Measurements from ENCODE around the gene FAM120AOS. TPM values are rescaled to one million over a fixed set of nuclear protein-coding genes. Genes with fewer than 3 reads are reported as not detected.
"Not testable (repeated sequence)": the region's sequence is repeated elsewhere in the genome, so short reads cannot be mapped to it uniquely, and the experiment has no call there.

FAM120AOS gene
- total RNA-seq, 1 donor from 2014 or later, result 38.7 TPM

DNA sequence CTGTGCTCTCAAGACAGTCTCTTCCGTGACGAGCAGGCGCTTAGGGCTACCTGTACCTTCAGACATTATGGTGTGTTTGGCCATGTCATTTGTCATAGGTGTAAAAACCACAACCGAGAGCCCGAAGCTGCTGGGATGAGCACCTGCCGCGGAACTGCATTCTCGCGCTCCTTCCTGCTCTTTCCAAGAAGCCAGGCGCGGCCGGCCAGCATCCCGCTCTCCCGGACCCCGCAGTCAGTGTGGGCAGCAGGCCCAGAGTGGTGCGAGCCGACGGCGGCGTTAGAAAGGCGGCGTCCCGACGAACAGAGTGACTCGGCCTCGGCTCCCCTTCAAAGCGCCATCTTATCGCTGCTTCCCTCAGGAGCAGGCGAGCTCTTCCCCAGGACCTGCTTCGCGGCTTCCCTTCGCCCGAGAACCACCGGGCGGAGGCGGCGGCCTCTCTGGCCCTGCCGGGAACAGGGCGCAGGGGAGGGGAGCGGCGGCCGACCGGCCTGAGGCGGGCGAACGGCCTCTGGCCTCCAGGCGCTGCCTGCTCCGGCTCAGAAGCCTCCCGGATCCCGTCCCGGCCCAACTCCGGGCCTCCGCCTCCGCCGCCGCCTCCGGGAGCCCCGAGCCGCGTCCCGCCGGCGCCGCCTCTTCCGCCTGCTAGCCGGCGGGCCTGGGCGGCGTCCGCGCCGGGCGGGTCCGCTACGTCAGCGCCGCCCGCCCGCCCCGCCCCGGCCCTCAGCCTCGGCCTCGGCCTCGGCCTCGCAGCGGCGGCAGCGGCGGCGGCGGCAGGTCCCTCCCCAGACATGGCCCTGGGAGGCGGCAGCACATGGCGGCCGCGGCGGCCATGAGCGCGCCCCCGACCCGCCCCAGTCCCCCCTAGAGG is 2.2 kb downstream of the FAM120AOS start, which contains the start of gene FAM120A:
Gene FAM120A, plus strand, starts transcription at position 741 of the 871 bp plus-strand sequence. CDS start 231 bp downstream, outside the sequence.
- peaks cover 12% of the 10 kb centered on the region for H3K27me3 Mint-ChIP-seq (ENCODE audit: unreplicated experiment)
- peaks cover 17% of the 10 kb centered on the region for H3K36me3 Mint-ChIP-seq (ENCODE audit: low read depth, unreplicated experiment)
- peak within 1 kb of the TSS; percentile 96 for H3K4me3 Mint-ChIP-seq (ENCODE audit: unreplicated experiment)
- H3K4me1 Mint-ChIP-seq (ENCODE audit: unreplicated experiment), result peaks cover 24% of the 10 kb centered on the region
- no peaks in the 10 kb centered on the region for H3K9me3 Mint-ChIP-seq (ENCODE audit: unreplicated experiment)
- TF ChIP-seq, protein P1, sequence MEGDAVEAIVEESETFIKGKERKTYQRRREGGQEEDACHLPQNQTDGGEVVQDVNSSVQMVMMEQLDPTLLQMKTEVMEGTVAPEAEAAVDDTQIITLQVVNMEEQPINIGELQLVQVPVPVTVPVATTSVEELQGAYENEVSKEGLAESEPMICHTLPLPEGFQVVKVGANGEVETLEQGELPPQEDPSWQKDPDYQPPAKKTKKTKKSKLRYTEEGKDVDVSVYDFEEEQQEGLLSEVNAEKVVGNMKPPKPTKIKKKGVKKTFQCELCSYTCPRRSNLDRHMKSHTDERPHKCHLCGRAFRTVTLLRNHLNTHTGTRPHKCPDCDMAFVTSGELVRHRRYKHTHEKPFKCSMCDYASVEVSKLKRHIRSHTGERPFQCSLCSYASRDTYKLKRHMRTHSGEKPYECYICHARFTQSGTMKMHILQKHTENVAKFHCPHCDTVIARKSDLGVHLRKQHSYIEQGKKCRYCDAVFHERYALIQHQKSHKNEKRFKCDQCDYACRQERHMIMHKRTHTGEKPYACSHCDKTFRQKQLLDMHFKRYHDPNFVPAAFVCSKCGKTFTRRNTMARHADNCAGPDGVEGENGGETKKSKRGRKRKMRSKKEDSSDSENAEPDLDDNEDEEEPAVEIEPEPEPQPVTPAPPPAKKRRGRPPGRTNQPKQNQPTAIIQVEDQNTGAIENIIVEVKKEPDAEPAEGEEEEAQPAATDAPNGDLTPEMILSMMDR (IDR thresholded peaks at IDR 0.05; ENCODE audit: unreplicated experiment), result no peak
- peak within 1 kb of the TSS; percentile 92 for H3K27ac Mint-ChIP-seq (ENCODE audit: unreplicated experiment)
- peak; percentile 70 for DNase-seq (ENCODE audit: low spot score)

- TF ChIP-seq, protein P1 (IDR thresholded peaks at IDR 0.05; ENCODE audit: unreplicated experiment), result no peak
- Mint-ChIP-seq H3K4me3 (ENCODE audit: unreplicated experiment) (no peak overlapping the region), H3K27ac (ENCODE audit: unreplicated experiment) (no peak overlapping the region)
Measured at GRCh38 chr9:93447655-93448054, 5.7 kb downstream of the FAM120AOS start.

DNA sequence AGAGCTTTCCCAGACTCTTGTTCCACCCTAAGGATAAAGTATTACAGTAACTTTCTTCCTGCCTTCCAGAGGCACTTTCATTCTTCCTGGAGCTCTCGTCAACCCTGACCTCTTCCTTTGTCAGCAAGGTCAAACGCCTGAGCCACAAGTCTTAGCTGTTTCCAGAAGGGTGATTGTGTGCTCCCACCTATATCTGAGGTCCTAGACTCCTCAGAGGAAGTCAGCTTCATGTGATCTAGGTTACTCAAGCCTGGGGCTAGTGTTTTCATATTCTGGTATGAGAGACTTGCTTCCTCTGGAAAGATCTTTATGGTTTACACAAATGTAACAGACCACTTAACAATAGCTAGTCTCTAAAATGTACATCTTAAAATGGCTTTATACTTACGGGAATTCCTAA is 7.3 kb downstream of the FAM120AOS start:
- no peaks in the 10 kb centered on the region for H3K9me3 Mint-ChIP-seq (ENCODE audit: unreplicated experiment)
- peaks cover 1% of the 10 kb centered on the region for H3K27me3 Mint-ChIP-seq (ENCODE audit: unreplicated experiment)
- H3K27ac Mint-ChIP-seq (ENCODE audit: unreplicated experiment), result no peak overlapping the region
- TF ChIP-seq, protein P1 (IDR thresholded peaks at IDR 0.05; ENCODE audit: unreplicated experiment), result no peak
- peaks cover 19% of the 10 kb centered on the region for H3K4me1 Mint-ChIP-seq (ENCODE audit: unreplicated experiment)
- no peak for DNase-seq (ENCODE audit: low spot score)
- peaks cover 16% of the 10 kb centered on the region for H3K36me3 Mint-ChIP-seq (ENCODE audit: low read depth, unreplicated experiment)
- no peak overlapping the region for H3K4me3 Mint-ChIP-seq (ENCODE audit: unreplicated experiment)

More at GRCh38 chr9:93447655-93448054, 5.7 kb downstream of the FAM120AOS start:
- no peak for DNase-seq (ENCODE audit: low spot score)
- peaks cover 16% of the 10 kb centered on the region for H3K36me3 Mint-ChIP-seq (ENCODE audit: low read depth, unreplicated experiment)
- H3K27me3 Mint-ChIP-seq (ENCODE audit: unreplicated experiment), result peaks cover 4% of the 10 kb centered on the region
- H3K4me1 Mint-ChIP-seq (ENCODE audit: unreplicated experiment), result peaks cover 19% of the 10 kb centered on the region
- H3K9me3 Mint-ChIP-seq (ENCODE audit: unreplicated experiment), result no peaks in the 10 kb centered on the region

DNA sequence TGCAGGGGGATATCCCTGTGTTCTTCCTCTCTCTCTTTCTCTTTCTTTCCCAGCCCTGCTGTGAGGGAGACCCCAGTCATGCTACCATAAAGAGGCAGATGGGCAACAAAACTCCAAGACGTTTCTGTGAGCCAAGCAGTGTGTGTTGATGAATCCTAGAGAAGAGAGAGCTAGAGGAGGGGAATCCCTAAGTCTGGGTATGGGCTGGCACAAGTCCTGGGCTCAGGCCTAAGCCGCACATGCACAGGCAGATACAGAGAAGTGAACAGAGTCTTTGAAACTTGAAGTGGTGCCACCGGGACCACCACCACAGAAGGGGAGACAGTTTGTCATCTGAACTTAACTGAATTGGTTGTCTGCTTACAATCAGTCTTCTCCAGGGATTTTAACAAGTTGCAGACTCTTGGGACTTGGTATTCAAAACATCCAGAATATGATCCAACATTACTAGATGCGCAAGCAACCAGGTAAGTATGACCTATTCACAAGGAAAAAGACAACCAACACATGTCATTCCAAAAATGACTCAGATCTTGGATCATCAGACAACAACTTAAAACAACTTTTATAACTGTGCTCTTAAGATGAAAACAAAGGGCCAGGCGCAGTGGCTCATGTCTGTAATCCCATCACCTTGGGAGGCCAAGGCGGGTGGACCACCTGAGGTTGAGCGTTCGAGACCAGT is 12.3 kb downstream of the FAM120AOS start:
- Mint-ChIP-seq H3K4me1 (ENCODE audit: unreplicated experiment) (peaks cover 5% of the 10 kb centered on the region), H3K27ac (ENCODE audit: unreplicated experiment) (no peak overlapping the region), H3K9me3 (ENCODE audit: unreplicated experiment) (no peaks in the 10 kb centered on the region), H3K36me3 (ENCODE audit: low read depth, unreplicated experiment) (peaks cover under 1% of the 10 kb centered on the region), H3K27me3 (ENCODE audit: unreplicated experiment) (peaks cover 1% of the 10 kb centered on the region), H3K4me3 (ENCODE audit: unreplicated experiment) (no peak overlapping the region)
- TF ChIP-seq, protein P1 (IDR thresholded peaks at IDR 0.05; ENCODE audit: unreplicated experiment), result no peak
- DNase-seq (ENCODE audit: low spot score), result no peak

DNA sequence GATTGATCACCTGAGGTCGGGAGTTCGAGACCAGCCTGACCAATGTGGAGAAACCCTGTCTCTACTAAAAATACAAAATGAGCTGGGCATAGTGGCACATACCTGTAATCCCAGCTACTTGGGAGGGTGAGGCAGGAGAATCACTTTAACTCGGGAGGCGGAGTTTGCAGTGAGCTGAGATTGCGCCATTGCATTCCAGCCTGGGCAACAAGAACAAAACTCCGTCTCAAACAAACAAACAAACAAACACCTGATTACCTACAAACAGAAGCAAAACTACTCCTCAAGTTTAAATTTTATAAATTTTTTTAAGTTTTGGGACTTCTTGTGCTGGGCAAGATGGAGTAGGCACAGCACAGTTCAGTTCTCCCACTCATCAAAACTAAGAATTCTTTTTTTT is 14.1 kb downstream of the FAM120AOS start:
- not testable (repeated sequence) for H3K36me3 Mint-ChIP-seq (ENCODE audit: low read depth, unreplicated experiment); H3K27ac Mint-ChIP-seq (ENCODE audit: unreplicated experiment); DNase-seq (ENCODE audit: low spot score); H3K4me3 Mint-ChIP-seq (ENCODE audit: unreplicated experiment); H3K9me3 Mint-ChIP-seq (ENCODE audit: unreplicated experiment); H3K27me3 Mint-ChIP-seq (ENCODE audit: unreplicated experiment); H3K4me1 Mint-ChIP-seq (ENCODE audit: unreplicated experiment)

All from endothelial cell (in vitro differentiated cells).